H1 (cell line): ENCODE results near the gene ZFPL1. TPM values are rescaled to one million over a fixed set of nuclear protein-coding genes. Genes with fewer than 3 reads are reported as not detected.

Experiments
- CBX8 ChIP-seq: fragments of 300-800, 300-1000 bp; sonication (generic); IDR thresholded peaks from 2 replicates; pipeline ENCODE4 v1.7.1; 2016; ENCODE audit warnings: low read depth, low read length, borderline replicate concordance
- CREB1 ChIP-seq: IDR thresholded peaks from 2 replicates; pipeline ENCODE4 v1.6.1; 2012; ENCODE audit warnings: inconsistent platforms
- EZH2 ChIP-seq: fragments of 200-600 bp; sonication (generic); IDR thresholded peaks from 2 replicates; pipeline ENCODE4 v1.7.1; 2012; ENCODE audit warnings: low read depth, mild to moderate bottlenecking, moderate library complexity, low read length, inconsistent platforms; ENCODE audit not compliant: severe bottlenecking
- KDM4A ChIP-seq: IDR thresholded peaks from one replicate; pipeline ENCODE4 v1.7.1; 2012; ENCODE audit warnings: low read depth, mild to moderate bottlenecking, moderate library complexity, low read length, inconsistent platforms; ENCODE audit not compliant: severe bottlenecking
- POLR2AphosphoS5 ChIP-seq: IDR thresholded peaks from 2 replicates; pipeline ENCODE4 v1.6.1; 2011; ENCODE audit warnings: low read depth, low read length
- SIN3A ChIP-seq, 2 experiments: IDR thresholded peaks in 1 of 2; conservative IDR thresholded peaks in 1 of 2; 2 replicates each; pipeline ENCODE4 v1.6.1; 2011 to 2012; ENCODE audit warnings: low read length in 2 of 2, improper control_type of control experiment in 1 of 2, low read depth in 1 of 2, mild to moderate bottlenecking in 1 of 2
- SP1 ChIP-seq: IDR thresholded peaks from 2 replicates; pipeline ENCODE4 v1.6.1; 2011; ENCODE audit warnings: low read depth, low read length
- SP2 ChIP-seq: IDR thresholded peaks from 2 replicates; pipeline ENCODE4 v1.6.1; 2012; ENCODE audit warnings: mild to moderate bottlenecking, low read length, inconsistent platforms
- TAF1 ChIP-seq: IDR thresholded peaks from 2 replicates; pipeline ENCODE4 v1.6.1; 2011; ENCODE audit warnings: mild to moderate bottlenecking, low read depth, low read length
- TEAD4 ChIP-seq: IDR thresholded peaks from 2 replicates; pipeline ENCODE4 v1.6.1; 2012; ENCODE audit warnings: low read depth, low read length, inconsistent platforms, mixed read lengths
- YY1 ChIP-seq: IDR thresholded peaks from 2 replicates; pipeline ENCODE4 v1.6.1; 2011; ENCODE audit warnings: low read depth, mild to moderate bottlenecking, low read length
- polyA plus RNA-seq, 7 experiments: library from polyadenylated mRNA; depleted of rRNA in 3 of 7; stranded (reverse) in 5 of 7; unstranded in 2 of 7; fragments of >200 nt in 5 of 7; fragments of 200-250 nt in 2 of 7; gene quantifications; 1 replicate in 5 of 7; 2 replicates in 1 of 7; 4 replicates in 1 of 7; pipeline versions ENCODE4 v1.2.1 to v1.2.3, GENCODE V29; 2011 to 2013; ENCODE audit warnings: missing spikeins in 2 of 7, mixed read lengths in 2 of 7
- total RNA-seq: library from RNA; stranded (reverse); fragmentation: NEBNext Ultra II Directional; extraction: Animal tissue kit (Norgen Biotek cat#: 25700); gene quantifications from 2 replicates; pipeline ENCODE4 v1.2.1, GENCODE V29; 2021
- TF ChIP-seq, protein P1 (sequence below): IDR thresholded peaks from 2 replicates; pipeline ENCODE4 v1.6.1; 2012; ENCODE audit warnings: low read length, inconsistent platforms

Gene ZFPL1
- total and polyA plus RNA-seq, 2 of the 8 experiments (the other 6 are each of a cell fraction or from before 2014, with no cell fraction given) = 21.5 to 76.8 TPM

DNA sequence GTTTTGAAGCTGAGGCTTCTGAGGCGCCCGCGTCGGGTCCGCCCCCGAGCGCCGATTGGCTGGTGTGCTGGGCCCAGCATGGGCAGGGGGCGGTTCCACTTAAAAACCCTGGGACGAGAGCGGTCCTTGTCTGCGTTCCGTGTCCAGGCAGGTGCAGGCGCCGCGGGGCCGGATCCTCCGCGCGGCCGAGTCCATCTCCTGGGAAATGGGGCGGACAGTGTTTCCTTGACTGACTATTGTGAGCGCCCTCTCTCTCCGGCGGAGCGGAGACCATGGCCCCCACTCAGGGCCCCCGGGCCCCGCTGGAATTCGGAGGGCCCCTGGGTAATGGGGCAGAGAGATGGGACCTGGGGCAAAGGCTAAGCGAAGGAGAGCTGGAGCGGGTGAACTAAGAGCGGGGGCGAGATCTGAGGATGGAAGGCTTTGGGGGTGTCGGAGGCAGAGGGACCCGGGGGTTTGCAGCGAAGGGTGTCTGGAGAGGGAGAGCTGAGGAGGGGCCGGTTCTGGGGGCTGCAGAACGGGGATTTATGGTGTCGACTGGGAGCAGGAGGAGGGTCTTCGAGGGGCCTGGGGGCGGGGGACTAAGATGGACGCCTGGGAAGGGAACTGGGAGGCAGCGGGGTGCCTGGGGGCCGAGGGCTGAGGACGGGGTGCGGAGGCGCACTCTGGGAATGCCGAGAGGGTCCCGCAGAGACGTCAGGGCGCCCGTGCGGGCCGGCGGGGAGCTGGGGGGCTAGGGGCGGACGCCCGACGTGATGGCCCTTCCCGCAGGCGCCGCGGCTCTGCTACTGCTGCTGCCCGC, 27.9 kb downstream of the ZFPL1 start, which contains the start of gene TM7SF2 (continued):
- TF ChIP-seq CREB1 = 0 out of 2 replicates have a peak, but pooled peaks have one; percentile 8
- TF ChIP-seq TEAD4 = peak; percentile 33; the same call in 1 of the 2 replicates
- TF ChIP-seq SIN3A (conservative IDR thresholded peaks at IDR 0.05 in 1 of 2, IDR thresholded peaks at IDR 0.05 in 1 of 2; ENCODE audit: low read depth in 1 of 2, low read length in 2 of 2) = peak in 1 of 2 experiments; percentile 46; a peak in 1 of 4 replicates
- TF ChIP-seq TAF1 = peak; percentile 83
- no peak for TF ChIP-seq SP2
- TF ChIP-seq CBX8 = no peak
- TF ChIP-seq POLR2AphosphoS5 = peak; percentile 92
- no peak for TF ChIP-seq KDM4A
- TF ChIP-seq EZH2 = no peak
- TF ChIP-seq, protein P1, sequence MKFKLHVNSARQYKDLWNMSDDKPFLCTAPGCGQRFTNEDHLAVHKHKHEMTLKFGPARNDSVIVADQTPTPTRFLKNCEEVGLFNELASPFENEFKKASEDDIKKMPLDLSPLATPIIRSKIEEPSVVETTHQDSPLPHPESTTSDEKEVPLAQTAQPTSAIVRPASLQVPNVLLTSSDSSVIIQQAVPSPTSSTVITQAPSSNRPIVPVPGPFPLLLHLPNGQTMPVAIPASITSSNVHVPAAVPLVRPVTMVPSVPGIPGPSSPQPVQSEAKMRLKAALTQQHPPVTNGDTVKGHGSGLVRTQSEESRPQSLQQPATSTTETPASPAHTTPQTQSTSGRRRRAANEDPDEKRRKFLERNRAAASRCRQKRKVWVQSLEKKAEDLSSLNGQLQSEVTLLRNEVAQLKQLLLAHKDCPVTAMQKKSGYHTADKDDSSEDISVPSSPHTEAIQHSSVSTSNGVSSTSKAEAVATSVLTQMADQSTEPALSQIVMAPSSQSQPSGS = no peak
- no peak for TF ChIP-seq YY1
- peak; percentile 66; the same call in 1 of the 2 replicates for TF ChIP-seq SP1
